H9 (cell line): Measurements from ENCODE around the gene HS2ST1. TPM values are rescaled to one million over a fixed set of nuclear protein-coding genes. Genes with fewer than 3 reads are reported as not detected.

ENCODE experiments used
- DNase-seq: peaks from one replicate; pipeline ENCODE4 v3.0.0-alpha.2; 2017
- H2AFZ ChIP-seq: one replicate; pipeline ENCODE4 v1.6.1; 2013; ENCODE audit warnings: mild to moderate bottlenecking, low read length, control low read depth, moderate library complexity
- H2AK5ac ChIP-seq: 2 replicates; pipeline ENCODE4 v1.6.1; 2013; ENCODE audit warnings: low read length, control low read depth, mixed read lengths; ENCODE audit not compliant: insufficient read length
- H2BK120ac ChIP-seq: one replicate; pipeline ENCODE4 v1.6.1; 2013; ENCODE audit warnings: low read depth, mild to moderate bottlenecking, low read length, control low read depth, inconsistent platforms; ENCODE audit not compliant: poor library complexity, severe bottlenecking
- H2BK12ac ChIP-seq: 2 replicates; pipeline ENCODE4 v1.6.1; 2013; ENCODE audit warnings: low read length, control low read depth, mixed read lengths, low read depth; ENCODE audit not compliant: insufficient read length
- H2BK15ac ChIP-seq: 2 replicates; pipeline ENCODE4 v1.6.1; 2013; ENCODE audit warnings: low read depth, low read length, control low read depth
- H2BK20ac ChIP-seq: one replicate; pipeline ENCODE4 v1.6.1; 2013; ENCODE audit warnings: low read depth, mild to moderate bottlenecking, low read length, control low read depth, inconsistent platforms; ENCODE audit not compliant: poor library complexity, severe bottlenecking
- H2BK5ac ChIP-seq: 2 replicates; pipeline ENCODE4 v1.6.1; 2013; ENCODE audit warnings: low read length, control low read depth, mixed read lengths; ENCODE audit not compliant: insufficient read length
- H3K14ac ChIP-seq: 2 replicates; pipeline ENCODE4 v1.6.1; 2013; ENCODE audit warnings: low read length, control low read depth; ENCODE audit not compliant: insufficient read depth
- H3K18ac ChIP-seq: 2 replicates; pipeline ENCODE4 v1.6.1; 2013; ENCODE audit warnings: low read depth, mild to moderate bottlenecking, mixed read lengths, low read length, control low read depth; ENCODE audit not compliant: insufficient read length
- H3K23ac ChIP-seq: 2 replicates; pipeline ENCODE4 v1.6.1; 2013; ENCODE audit warnings: low read length, control low read depth, mixed read lengths, low read depth; ENCODE audit not compliant: insufficient read length
- H3K23me2 ChIP-seq: 2 replicates; pipeline ENCODE4 v1.6.1; 2013; ENCODE audit warnings: low read depth, mild to moderate bottlenecking, mixed read lengths, low read length, control low read depth; ENCODE audit not compliant: insufficient read length, poor library complexity, severe bottlenecking
- H3K27ac ChIP-seq: 2 replicates; pipeline ENCODE4 v1.5.1; 2013; ENCODE audit warnings: low read length, control low read depth, mixed read lengths, low read depth; ENCODE audit not compliant: insufficient read length
- H3K27me3 ChIP-seq: 2 replicates; pipeline ENCODE4 v1.6.1; 2013; ENCODE audit warnings: low read length, control low read depth, inconsistent platforms; ENCODE audit not compliant: insufficient read depth
- H3K4ac ChIP-seq: 2 replicates; pipeline ENCODE4 v1.6.1; 2013; ENCODE audit warnings: low read depth, mild to moderate bottlenecking, control low read depth, inconsistent platforms, low read length, moderate library complexity
- H3K4me1 ChIP-seq: 2 replicates; pipeline ENCODE4 v1.6.1; 2013; ENCODE audit warnings: low read length, control low read depth, inconsistent platforms; ENCODE audit not compliant: insufficient read depth
- H3K4me2 ChIP-seq: 2 replicates; pipeline ENCODE4 v1.6.1; 2013; ENCODE audit warnings: low read length, control low read depth, mixed read lengths; ENCODE audit not compliant: insufficient read length, insufficient read depth
- H3K56ac ChIP-seq: 2 replicates; pipeline ENCODE4 v1.6.1; 2013; ENCODE audit warnings: low read depth, mild to moderate bottlenecking, mixed read lengths, low read length, control low read depth; ENCODE audit not compliant: insufficient read length
- H3K79me1 ChIP-seq: 2 replicates; pipeline ENCODE4 v1.6.1; 2013; ENCODE audit warnings: low read depth, mild to moderate bottlenecking, moderate library complexity, low read length, control low read depth, inconsistent platforms; ENCODE audit not compliant: insufficient read depth, poor library complexity, severe bottlenecking
- H3K79me2 ChIP-seq: 2 replicates; pipeline ENCODE4 v1.6.1; 2013; ENCODE audit warnings: low read length, control low read depth, inconsistent platforms; ENCODE audit not compliant: insufficient read depth
- H3K9ac ChIP-seq: 2 replicates; pipeline ENCODE4 v1.6.1; 2013; ENCODE audit warnings: low read length, control low read depth, mixed read lengths; ENCODE audit not compliant: insufficient read length; ENCODE audit errors: extremely low read depth
- H3K9me3 ChIP-seq: one replicate; pipeline ENCODE4 v1.6.1; 2013; ENCODE audit warnings: low read depth, low read length, inconsistent platforms; ENCODE audit not compliant: control insufficient read depth
- H3T11ph ChIP-seq: one replicate; pipeline ENCODE4 v1.6.1; 2013; ENCODE audit warnings: mild to moderate bottlenecking, low read length, control low read depth, inconsistent platforms
- H4K20me1 ChIP-seq: one replicate; pipeline ENCODE4 v1.6.1; 2013; ENCODE audit not compliant: control insufficient read depth, insufficient read length, insufficient read depth
- H4K5ac ChIP-seq: 2 replicates; pipeline ENCODE4 v1.6.1; 2013; ENCODE audit warnings: low read depth, mild to moderate bottlenecking, mixed read lengths, low read length, control low read depth; ENCODE audit not compliant: insufficient read length
- H4K8ac ChIP-seq: replicated peaks from 2 replicates; pipeline ENCODE4 v1.6.1; 2013; ENCODE audit warnings: low read length, control low read depth, mixed read lengths, low read depth; ENCODE audit not compliant: insufficient read length
- H4K91ac ChIP-seq: 2 replicates; pipeline ENCODE4 v1.6.1; 2013; ENCODE audit warnings: low read depth, mild to moderate bottlenecking, moderate library complexity, mixed read lengths, low read length, control low read depth; ENCODE audit not compliant: insufficient read length
- H3K27ac Mint-ChIP-seq, 3 experiments: 2 replicates in 2 of 3; 3 replicates in 1 of 3; pipeline ENCODE4 v1.8.0; 2020 to 2021; ENCODE audit warnings: mixed read lengths in 3 of 3, mild to moderate bottlenecking in 1 of 3, moderate library complexity in 1 of 3
- H3K27me3 Mint-ChIP-seq: 2 replicates; pipeline ENCODE4 v1.8.0; 2021; ENCODE audit warnings: low read depth, mild to moderate bottlenecking, moderate library complexity, mixed read lengths
- H3K36me3 Mint-ChIP-seq, 3 experiments: 2 replicates in 2 of 3; 3 replicates in 1 of 3; pipeline ENCODE4 v1.8.0; 2020 to 2021; ENCODE audit warnings: low read depth in 3 of 3, mixed read lengths in 3 of 3; ENCODE audit not compliant: insufficient read depth in 1 of 3
- H3K4me1 Mint-ChIP-seq, 2 experiments: 2 replicates each; pipeline ENCODE4 v1.8.0; 2020; ENCODE audit warnings: mixed read lengths in 2 of 2
- H3K4me3 Mint-ChIP-seq, 2 experiments: 2 replicates in 1 of 2; 3 replicates in 1 of 2; pipeline ENCODE4 v1.8.0; 2020 to 2021; ENCODE audit warnings: mild to moderate bottlenecking in 2 of 2, mixed read lengths in 2 of 2, moderate library complexity in 1 of 2
- H3K9me3 Mint-ChIP-seq, 2 experiments: 2 replicates in 1 of 2; 3 replicates in 1 of 2; pipeline ENCODE4 v1.8.0; 2020; ENCODE audit warnings: mild to moderate bottlenecking in 2 of 2, mixed read lengths in 2 of 2, moderate library complexity in 1 of 2
- CTCF ChIP-seq: fragments of 200-600 bp; sonication (generic); conservative IDR thresholded peaks from 3 replicates; pipeline ENCODE4 v1.8.0; 2021; ENCODE audit warnings: antibody characterized with exemption, mild to moderate bottlenecking
- WGBS: extraction: QIAGEN DNeasy Blood & Tissue Kit; methylation state at CpG from one replicate; pipeline ENCODE4 v1.1.7; 2013; ENCODE audit warnings: missing lambda C conversion rate, low lambda C conversion rate, mixed read lengths; ENCODE audit not compliant: insufficient read length; ENCODE audit errors: extremely low coverage; 5-methylcytosine and 5-hydroxymethylcytosine counted together
- total RNA-seq: library from RNA; stranded (reverse); gene quantifications from 2 replicates; pipeline ENCODE4 v1.2.1, GENCODE V29; 2021

The HS2ST1 gene
- total RNA-seq, 1 experiment from 2014 or later: 20.1 TPM

- peaks cover 41% of the 10 kb centered on the region for H3K79me2 ChIP-seq
- WGBS: no CpG with 5 or more reads among the region's 1 CpG
- no peaks in the 10 kb centered on the region for H3K27me3 ChIP-seq
- no peak overlapping the region for H3K18ac ChIP-seq
- Mint-ChIP-seq H3K27me3 (no peaks in the 10 kb centered on the region), H3K9me3 (peaks cover 3% of the 10 kb centered on the region in 2 experiments; a peak in 2 of 5 replicates), H3K4me1 (no peaks in the 10 kb centered on the region), H3K4me3 (no peak overlapping the region), H3K27ac (no peak overlapping the region), H3K36me3 (peaks cover 38 to 52% (median 46%) of the 10 kb centered on the region in 3 experiments)
- no peak overlapping the region for H3T11ph ChIP-seq
- H3K9me3 ChIP-seq: no peaks in the 10 kb centered on the region
- H4K5ac ChIP-seq: no peak overlapping the region
- no peaks in the 10 kb centered on the region; the same call in 1 of the 2 replicates for H3K4me1 ChIP-seq
- no peak overlapping the region for H2BK120ac ChIP-seq
- H4K20me1 ChIP-seq: no peaks in the 10 kb centered on the region
- H3K23me2 ChIP-seq: no peaks in the 10 kb centered on the region
- H2BK15ac ChIP-seq: no peak overlapping the region
- no peak for TF ChIP-seq CTCF
- H2AFZ ChIP-seq: no peak overlapping the region
- DNase-seq: no peak
- H4K8ac ChIP-seq: no peak overlapping the region
- no peak overlapping the region for H2BK12ac ChIP-seq
- H3K23ac ChIP-seq: no peak overlapping the region
- H3K79me1 ChIP-seq: peaks cover 7% of the 10 kb centered on the region
- no peak overlapping the region for H2AK5ac ChIP-seq
- H4K91ac ChIP-seq: no peak overlapping the region
- H3K9ac ChIP-seq: no peak overlapping the region
- H3K56ac ChIP-seq: no peak overlapping the region
- H2BK20ac ChIP-seq: no peak overlapping the region
- no peak overlapping the region for H3K4ac ChIP-seq
- H3K14ac ChIP-seq: no peak overlapping the region
- H3K4me2 ChIP-seq: no peak overlapping the region
- no peak overlapping the region for H2BK5ac ChIP-seq
- no peak overlapping the region for H3K27ac ChIP-seq
Observed at GRCh38 chr1:86905875-86906274, 8.6 kb upstream of the HS2ST1 start.
